Endothelial cell of umbilical vein (primary cell): ENCODE measurements around the gene CCDC28A.

Source experiments
- EZH2 ChIP-seq: IDR thresholded peaks from 2 replicates; pipeline ENCODE4 v1.6.1; 2012; ENCODE audit warnings: borderline replicate concordance, low read depth, mild to moderate bottlenecking, moderate library complexity, low read length, inconsistent platforms; ENCODE audit not compliant: severe bottlenecking
- MAX ChIP-seq: IDR thresholded peaks from 2 replicates; pipeline ENCODE4 v1.6.1; 2011; ENCODE audit not compliant: insufficient read depth, insufficient read length
- MYC ChIP-seq: IDR thresholded peaks from one replicate; pipeline ENCODE4 v1.6.1; 2011; ENCODE audit warnings: mild to moderate bottlenecking, low read depth, low read length
- POLR2A ChIP-seq: IDR thresholded peaks from 2 replicates; pipeline ENCODE4 v1.6.1; 2012; ENCODE audit warnings: low read depth, mild to moderate bottlenecking, control low read depth, low read length
- TF ChIP-seq, protein P1 (sequence below), 2 donors: IDR thresholded peaks; 1 replicate in 1 of 2; 2 replicates in 1 of 2; pipeline ENCODE4 v1.5.1; 2011; ENCODE audit warnings: low read length in 2 of 2, mild to moderate bottlenecking in 2 of 2, moderate library complexity in 2 of 2, control low read depth in 1 of 2, inconsistent platforms in 1 of 2, low read depth in 1 of 2; ENCODE audit not compliant: insufficient read depth in 1 of 2; ENCODE audit errors: extremely low read depth in 1 of 2

GRCh38 chr6:138800377-138801150, 27.0 kb downstream of the CCDC28A start:
- TF ChIP-seq, protein P1, sequence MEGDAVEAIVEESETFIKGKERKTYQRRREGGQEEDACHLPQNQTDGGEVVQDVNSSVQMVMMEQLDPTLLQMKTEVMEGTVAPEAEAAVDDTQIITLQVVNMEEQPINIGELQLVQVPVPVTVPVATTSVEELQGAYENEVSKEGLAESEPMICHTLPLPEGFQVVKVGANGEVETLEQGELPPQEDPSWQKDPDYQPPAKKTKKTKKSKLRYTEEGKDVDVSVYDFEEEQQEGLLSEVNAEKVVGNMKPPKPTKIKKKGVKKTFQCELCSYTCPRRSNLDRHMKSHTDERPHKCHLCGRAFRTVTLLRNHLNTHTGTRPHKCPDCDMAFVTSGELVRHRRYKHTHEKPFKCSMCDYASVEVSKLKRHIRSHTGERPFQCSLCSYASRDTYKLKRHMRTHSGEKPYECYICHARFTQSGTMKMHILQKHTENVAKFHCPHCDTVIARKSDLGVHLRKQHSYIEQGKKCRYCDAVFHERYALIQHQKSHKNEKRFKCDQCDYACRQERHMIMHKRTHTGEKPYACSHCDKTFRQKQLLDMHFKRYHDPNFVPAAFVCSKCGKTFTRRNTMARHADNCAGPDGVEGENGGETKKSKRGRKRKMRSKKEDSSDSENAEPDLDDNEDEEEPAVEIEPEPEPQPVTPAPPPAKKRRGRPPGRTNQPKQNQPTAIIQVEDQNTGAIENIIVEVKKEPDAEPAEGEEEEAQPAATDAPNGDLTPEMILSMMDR (IDR thresholded peaks at IDR 0.05; ENCODE audit: extremely low read depth in 1 of 2, insufficient read depth in 1 of 2, low read depth in 1 of 2, low read length in 2 of 2) = no peak
- no peak for TF ChIP-seq POLR2A
- no peak for TF ChIP-seq MYC
- no peak for TF ChIP-seq EZH2
- no peak for TF ChIP-seq MAX
